GM19240 (cell line): ENCODE results near the gene TRIM52.
"Not testable (repeated sequence)": the region's sequence is repeated elsewhere in the genome, so short reads cannot be mapped to it uniquely, and the experiment has no call there.

ENCODE experiments used
- DNase-seq: peaks from one replicate; pipeline ENCODE4 v3.0.0; 2011; ENCODE audit warnings: low spot score; ENCODE audit not compliant: insufficient read length

Gene TRIM52

DNA sequence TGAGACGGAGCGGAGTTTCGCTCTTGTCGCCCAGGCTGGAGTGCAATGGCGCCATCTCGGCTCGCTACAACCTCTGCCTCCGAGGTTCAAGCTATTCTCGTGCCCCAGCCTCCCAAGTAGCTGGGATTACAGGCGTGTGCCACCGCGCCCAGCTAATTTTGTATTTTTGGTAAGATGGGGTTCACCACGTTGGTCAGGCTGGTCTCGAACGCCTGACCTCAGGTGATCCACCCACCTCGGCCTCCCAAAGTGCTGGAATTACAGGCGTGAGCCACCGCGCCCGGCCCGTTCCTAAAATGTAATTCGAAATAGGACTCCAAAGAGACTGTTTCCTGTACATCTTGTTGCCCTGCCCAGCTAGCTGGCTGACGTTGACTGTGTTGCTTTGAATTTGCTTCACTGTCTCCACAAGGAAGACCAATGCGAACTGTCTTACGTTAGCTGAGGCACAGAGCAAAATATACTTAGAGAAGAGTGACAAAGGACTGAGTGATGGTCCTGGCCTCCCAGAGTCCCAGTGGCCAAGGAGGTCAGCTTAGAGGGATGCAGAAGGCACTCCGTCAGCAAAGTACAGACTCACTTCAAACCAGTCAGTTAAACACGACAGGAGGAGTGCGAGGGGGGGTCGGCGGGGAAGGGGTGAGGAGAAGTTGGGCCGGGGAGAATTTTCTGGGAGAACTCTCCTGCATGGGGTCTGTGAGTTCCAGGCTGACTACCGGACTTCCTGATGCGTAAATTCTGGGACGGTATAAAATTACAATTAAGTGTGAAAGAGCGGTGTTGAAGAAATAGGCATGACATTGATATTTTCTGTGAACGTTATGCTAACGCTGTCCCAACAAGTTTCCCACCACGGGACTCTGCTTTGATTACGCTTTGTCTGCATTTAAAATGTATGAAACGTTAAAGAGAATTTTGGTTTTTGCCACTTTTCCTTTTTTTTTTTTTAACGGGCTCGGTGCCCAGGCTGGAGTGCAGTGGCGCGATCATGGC is 44.6 kb downstream of the TRIM52 start:
- no peak for DNase-seq

GRCh38 chr5:181214249-181214648 is 46.7 kb downstream of the TRIM52 start:
- DNase-seq = not testable (repeated sequence)

DNA sequence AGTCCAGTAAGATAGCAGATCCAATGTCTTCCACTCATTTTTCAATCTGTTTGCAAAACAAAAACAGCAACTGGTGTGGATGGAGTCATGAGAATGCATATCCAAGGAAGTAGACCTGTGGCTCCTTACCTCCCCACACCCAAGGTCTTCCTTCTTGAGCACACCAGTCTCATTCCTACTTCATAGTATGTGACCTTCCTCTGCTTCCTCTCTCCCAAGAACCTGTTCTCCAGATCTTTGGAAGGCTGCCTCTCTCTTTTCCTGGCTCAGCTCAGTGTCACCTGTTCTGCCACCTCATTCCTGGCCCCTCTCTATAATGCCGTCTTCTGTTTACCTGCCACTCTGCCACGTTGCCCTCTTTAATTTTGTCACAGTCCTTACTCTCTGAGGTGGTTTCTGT is 48.0 kb downstream of the TRIM52 start:
- no peak for DNase-seq

- no peak for DNase-seq
These were observed 48.9 kb downstream of the TRIM52 start for GRCh38 chr5:181212080-181212479.

GRCh38 chr5:181211208-181211607 is 49.7 kb downstream of the TRIM52 start:
- DNase-seq = no peak

- not testable (repeated sequence) for DNase-seq
These were observed 50.2 kb downstream of the TRIM52 start for GRCh38 chr5:181210698-181211097.

GRCh38 chr5:181210148-181210547 is 50.8 kb downstream of the TRIM52 start:
- DNase-seq = not testable (repeated sequence)

GRCh38 chr5:181209006-181209405 is 51.9 kb downstream of the TRIM52 start:
- not testable (repeated sequence) for DNase-seq

DNA sequence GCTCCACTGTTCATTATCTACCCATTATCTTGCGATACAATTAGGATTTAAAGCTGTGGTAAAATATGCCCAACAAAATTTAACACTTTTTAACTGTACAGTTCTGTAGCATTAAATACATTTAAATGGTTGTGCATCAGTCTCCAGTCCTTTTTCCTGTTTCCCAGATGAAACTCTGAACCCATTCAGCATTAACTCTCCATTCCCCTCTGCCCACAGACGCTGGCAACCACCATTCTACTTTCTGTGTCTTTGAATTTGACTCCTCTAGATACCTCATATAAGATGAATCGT is 53.0 kb downstream of the TRIM52 start:
- no peak for DNase-seq

- DNase-seq = no peak
These were observed 53.6 kb downstream of the TRIM52 start for GRCh38 chr5:181207214-181207959.

GRCh38 chr5:181205761-181206649 is 54.9 kb downstream of the TRIM52 start:
- DNase-seq = no peak
